HL-60 (cell line): ENCODE data around the gene EPB41L3.

Source experiments
- CTCF ChIP-seq: IDR thresholded peaks from one replicate; pipeline ENCODE4 v1.5.1; 2011; ENCODE audit warnings: low read length, control low read depth, inconsistent platforms; ENCODE audit not compliant: insufficient read depth
- GABPA ChIP-seq: IDR thresholded peaks from 2 replicates; pipeline ENCODE4 v1.6.1; 2012; ENCODE audit warnings: low read depth
- POLR2AphosphoS5 ChIP-seq: IDR thresholded peaks from 2 replicates; pipeline ENCODE4 v1.6.1; 2012; ENCODE audit warnings: low read depth
- REST ChIP-seq: IDR thresholded peaks from 2 replicates; pipeline ENCODE4 v1.6.1; 2012; ENCODE audit warnings: low read depth; ENCODE audit not compliant: insufficient replicate concordance

- TF ChIP-seq CTCF (no peak), POLR2AphosphoS5 (no peak), GABPA (no peak), REST (no peak)
These were observed 23.3 kb downstream of the EPB41L3 start for GRCh38 chr18:5520464-5520863.
